ENCODE measurements around the gene CIP2A.
"Not testable (repeated sequence)": the region's sequence is repeated elsewhere in the genome, so short reads cannot be mapped to it uniquely, and the experiment has no call there.

Gene CIP2A

GRCh38 chr3:108589081-108589997 lies at the start of gene CIP2A, which contains the start of gene DZIP3:
CIP2A (minus strand) TSS chr3:108589438; CDS start chr3:108589375, 63 bp downstream.
DZIP3 (plus strand) TSS chr3:108589722; CDS start chr3:108605407, 15,685 bp downstream.
- DNase-seq, result peak; percentile 92

DNA sequence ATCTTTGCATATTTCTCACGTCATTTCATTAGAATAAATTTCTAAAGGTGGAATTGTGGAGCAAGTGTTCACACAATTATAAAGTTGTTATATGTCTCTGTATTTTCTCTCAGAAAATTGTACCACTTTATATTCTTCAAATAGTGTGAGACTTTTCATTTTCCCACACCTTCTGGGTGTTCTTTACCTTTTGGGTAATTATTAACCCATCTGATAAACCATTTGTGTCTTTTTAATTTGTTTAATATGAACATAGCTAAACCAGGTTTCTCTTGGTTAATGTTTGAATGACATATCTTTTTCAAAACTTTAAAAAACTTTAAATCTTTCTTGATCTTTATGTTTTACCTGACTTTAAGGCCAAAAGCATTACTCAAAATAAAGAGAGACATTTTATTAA lies 40.7 kb upstream of the CIP2A start:
- DNase-seq, result no peak

DNA sequence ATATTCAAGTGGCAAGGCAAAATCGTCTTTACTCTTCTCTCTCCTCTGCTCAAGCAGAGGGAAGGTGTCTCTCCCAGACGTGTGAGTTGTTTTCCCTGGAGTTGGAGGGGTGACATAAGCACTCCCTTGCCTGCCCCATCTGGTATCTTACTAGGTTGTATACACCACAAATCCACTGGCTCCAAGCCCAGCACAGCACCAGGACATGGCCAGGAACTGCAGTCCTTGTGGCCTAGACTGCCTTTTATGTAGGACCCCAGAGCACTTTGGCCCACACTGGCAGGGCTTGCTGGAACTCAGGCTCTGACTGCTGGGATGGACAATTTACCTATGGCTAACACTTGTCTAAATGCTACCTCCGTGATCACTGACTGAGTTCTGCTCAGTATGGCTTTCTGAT lies 34.3 kb upstream of the CIP2A start:
- DNase-seq, result no peak

- no peak for DNase-seq
Measured at GRCh38 chr3:108620250-108620649, 31.0 kb upstream of the CIP2A start.

DNA sequence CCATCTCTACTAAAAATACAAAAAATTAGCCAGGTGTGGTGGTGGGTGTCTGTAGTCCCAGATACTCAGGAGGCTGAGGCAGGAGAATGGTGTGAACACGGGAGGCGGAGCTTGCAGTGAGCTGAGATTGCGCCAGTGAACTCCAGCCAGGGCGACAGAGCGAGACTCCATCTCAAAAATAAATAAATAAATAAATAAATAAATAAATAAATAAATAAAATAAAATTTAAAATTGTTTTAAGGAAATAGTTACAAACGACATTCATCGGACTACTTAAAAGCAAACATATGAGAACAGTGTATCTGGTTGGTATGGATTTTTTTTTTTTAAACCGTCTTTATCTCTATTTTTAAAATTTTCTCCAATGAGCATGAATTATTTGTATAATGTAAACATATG lies 26.9 kb upstream of the CIP2A start:
- DNase-seq, result not testable (repeated sequence)

DNA sequence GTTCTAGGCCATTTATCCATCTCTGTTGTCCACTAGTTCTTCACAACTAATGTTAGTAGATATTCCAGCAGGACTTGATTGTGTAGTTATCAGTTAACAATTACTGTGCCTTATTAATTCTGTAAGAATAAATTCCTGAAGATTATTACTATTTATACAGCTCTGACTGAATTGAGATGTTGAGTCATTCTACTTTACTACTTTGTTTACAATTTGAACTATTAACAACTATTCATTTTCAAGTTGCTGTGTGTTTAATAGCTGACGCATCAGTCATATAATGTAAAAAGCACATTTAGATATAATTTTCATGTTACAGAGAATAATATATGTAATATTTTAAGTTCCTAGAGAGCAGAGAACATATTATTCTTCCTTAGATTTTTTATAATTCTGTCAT lies 21.4 kb upstream of the CIP2A start:
- no peak for DNase-seq

DNA sequence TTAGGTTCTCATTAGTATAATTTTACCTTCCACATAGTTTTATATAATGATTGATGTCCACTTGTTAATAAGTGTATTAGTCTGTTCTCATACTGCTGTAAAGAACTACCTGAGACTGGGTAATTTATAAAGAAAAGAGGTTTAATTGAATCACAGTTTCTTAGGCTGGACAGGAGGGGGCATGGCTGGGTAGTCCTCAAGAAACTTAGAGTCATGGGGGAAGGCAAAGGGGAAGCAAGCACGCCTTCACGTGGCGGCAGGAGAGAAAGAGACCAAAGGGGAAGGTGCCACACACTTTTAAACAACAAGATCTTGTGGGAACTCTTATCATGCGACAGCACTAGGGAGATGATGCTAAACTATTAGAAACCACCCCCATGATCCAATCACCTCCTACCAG lies 19.5 kb upstream of the CIP2A start:
- no peak for DNase-seq

DNA sequence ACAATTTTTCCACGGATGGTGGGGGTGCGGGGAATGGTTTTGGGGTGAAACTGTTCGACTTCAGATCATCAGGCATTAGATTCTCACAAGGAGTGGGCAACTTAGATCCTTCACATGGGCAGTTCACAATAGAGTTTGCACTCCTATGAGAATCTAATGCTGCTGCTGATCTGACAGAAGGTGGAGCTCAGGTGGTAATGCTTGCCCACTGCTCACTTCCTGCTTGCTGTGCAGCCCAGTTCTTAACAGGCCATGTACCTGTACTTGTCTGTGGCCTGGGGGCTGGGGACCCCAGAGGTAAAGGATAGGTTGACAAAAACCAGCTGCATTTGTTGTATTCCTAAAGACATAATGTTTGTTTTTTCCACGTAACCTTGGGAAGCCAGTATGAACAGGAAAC lies 16.3 kb upstream of the CIP2A start:
- no peak for DNase-seq

GRCh38 chr3:108605028-108605427 lies 15.8 kb upstream of the CIP2A start:
- DNase-seq, result no peak

DNA sequence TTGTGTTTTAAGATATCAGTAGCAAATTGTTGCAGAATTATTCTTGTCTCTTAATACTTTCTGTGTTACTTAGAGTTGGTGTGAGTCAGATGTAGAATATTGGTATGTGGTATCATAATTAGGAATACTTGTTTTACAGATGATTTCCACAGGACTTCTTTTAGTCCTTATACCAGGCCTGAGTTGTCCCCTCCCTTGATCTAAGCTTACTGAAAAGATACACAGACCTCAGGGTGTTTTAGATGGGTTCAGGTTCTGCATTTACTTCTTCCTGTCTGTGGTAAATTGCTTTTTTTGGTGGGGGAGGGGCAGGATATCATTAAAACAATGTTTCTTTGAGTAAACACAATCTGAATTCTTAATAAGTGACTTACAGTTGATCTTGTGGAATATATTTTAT lies 14.5 kb upstream of the CIP2A start:
- DNase-seq, result peak; percentile 5

- DNase-seq, result no peak
Measured at GRCh38 chr3:108602935-108603294, 13.7 kb upstream of the CIP2A start.

DNA sequence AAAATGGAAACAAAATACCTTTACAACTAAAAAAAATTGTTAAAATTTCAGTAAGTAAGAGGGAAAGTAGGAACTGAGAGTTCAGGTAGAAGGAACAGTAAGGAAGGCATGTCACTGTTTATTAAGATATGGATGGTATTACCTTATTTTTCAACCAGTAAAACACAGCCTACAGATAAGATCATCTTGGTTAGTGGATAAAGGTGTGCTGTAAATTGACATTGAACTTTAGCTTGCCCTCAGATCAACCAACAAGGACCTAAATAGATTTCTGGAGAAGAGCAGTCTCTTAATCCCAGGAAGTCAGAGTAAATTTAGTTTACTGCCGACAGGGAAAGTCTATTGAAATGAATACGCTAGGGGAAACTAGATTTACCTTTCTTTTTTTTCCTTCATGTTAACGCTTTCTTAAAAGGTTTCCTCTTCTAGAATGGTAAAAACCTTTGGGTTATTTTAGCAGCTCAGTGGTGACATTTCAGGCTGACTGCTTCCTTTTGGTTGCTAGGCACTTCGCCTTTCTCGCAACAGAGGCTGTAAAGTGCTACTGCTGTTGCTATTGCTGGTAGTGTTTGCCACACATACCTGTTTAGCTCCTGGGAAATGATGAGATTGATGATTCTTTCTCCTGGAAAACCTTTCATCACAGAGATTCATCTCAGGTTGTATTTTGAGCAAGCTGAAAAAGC lies 13.2 kb upstream of the CIP2A start:
- DNase-seq, result peak; percentile 14

GRCh38 chr3:108599677-108600409 lies 10.6 kb upstream of the CIP2A start:
- peak; percentile 72 for DNase-seq

DNA sequence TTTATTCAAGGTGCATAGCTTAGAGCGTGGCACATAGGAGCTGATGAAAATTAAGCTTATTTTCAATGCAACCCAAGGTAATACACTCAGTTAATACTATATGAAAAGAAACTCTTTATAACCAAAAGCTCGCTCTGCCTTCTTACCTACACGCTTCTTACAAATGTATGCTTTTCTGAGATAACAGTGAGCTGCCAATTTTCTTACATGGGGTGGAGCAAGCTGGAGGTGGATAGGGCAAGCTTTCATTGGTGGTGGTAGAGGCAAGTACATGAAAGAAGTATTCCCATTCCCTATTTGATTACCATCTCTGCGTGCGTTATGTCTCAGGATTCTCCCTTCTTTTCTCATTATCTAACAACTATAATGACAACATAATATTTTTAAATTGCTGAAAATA lies 9.1 kb upstream of the CIP2A start:
- DNase-seq, result no peak

- no peak for DNase-seq
Measured at GRCh38 chr3:108595321-108595720, 6.1 kb upstream of the CIP2A start.

GRCh38 chr3:108590460-108590859 lies 1.2 kb upstream of the CIP2A start:
- no peak for DNase-seq

GRCh38 chr3:108589998-108590323 lies 723 bp upstream of the CIP2A start:
- no peak for DNase-seq

- no peak for DNase-seq
Measured at GRCh38 chr3:108588601-108589000, 637 bp downstream of the CIP2A start.

- DNase-seq, result no peak
Measured at GRCh38 chr3:108578064-108578463, 11.2 kb downstream of the CIP2A start.

DNA sequence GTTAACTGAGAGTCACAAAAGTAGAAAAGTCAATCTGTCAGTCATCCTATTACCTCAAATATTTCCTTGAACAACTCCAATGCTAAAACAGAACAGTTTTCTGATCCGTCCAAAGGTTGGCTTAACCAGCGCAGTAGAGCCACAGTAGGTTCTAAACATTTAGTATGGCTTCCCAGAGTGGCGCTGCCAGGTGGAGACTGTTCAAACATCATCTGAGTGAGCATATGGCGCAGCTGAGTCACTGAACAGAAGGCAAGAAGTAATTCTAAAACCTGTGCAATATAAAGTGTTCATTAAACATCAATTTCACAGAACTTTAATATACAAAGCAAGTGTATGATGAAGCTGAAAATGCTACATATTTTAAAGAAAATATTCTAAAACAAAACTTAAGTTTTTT lies 19.9 kb downstream of the CIP2A start:
- no peak for DNase-seq

- DNase-seq, result peak; percentile 23
Measured at GRCh38 chr3:108566599-108566998, 22.6 kb downstream of the CIP2A start.

- DNase-seq, result no peak
Measured at GRCh38 chr3:108565506-108565905, 23.7 kb downstream of the CIP2A start.

GRCh38 chr3:108564564-108564963 lies 24.7 kb downstream of the CIP2A start:
- DNase-seq, result no peak

DNA sequence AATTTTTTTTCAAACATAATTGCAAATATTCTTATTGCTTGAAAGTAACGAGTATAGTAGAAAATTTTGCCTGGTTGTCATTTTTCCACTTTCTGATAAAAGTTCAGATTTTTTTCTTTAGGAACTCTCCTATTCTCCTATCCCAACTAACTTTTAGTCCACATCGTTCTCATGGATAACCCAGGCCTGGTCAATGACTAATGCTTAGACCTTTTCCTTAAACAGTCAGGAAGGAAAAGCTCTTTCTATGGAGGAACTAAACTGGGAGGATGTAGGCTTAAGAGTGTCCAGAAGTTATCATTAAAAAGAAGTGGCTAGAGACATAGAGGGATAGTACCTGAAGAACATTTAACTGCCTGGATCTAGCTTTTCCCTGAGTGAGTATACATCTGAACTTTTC lies 26.7 kb downstream of the CIP2A start:
- no peak for DNase-seq
